NB4 (cell line): ENCODE data around the gene PTPRG.

Experiments used
- CTCF ChIP-seq: IDR thresholded peaks from one replicate; pipeline ENCODE4 v1.5.1; 2012; ENCODE audit warnings: low read depth, low read length
- POLR2A ChIP-seq: IDR thresholded peaks from 2 replicates; pipeline ENCODE4 v1.6.1; 2011; ENCODE audit warnings: mild to moderate bottlenecking; ENCODE audit not compliant: insufficient read length; ENCODE audit errors: extremely low read depth

GRCh38 chr3:62098646-62099365 is 537.4 kb downstream of the PTPRG start:
- TF ChIP-seq CTCF (no peak), POLR2A (no peak)
